Measurements from ENCODE around the gene RAPGEF2.

Gene RAPGEF2

GRCh38 chr4:159237975-159238374 lies 135.1 kb downstream of the RAPGEF2 start:
- TF ChIP-seq MZF1 (tag by site-specific recombination; IDR thresholded peaks at IDR 0.05; ENCODE audit: borderline replicate concordance) (no peak), BCL11B (tag by site-specific recombination; IDR thresholded peaks at IDR 0.05; ENCODE audit: low read depth) (no peak), ZNF654 (tag by site-specific recombination; IDR thresholded peaks at IDR 0.05; ENCODE audit: low read depth) (no peak), CTCF (tag by site-specific recombination; IDR thresholded peaks at IDR 0.05) (no peak), ZNF266 (tag by site-specific recombination; IDR thresholded peaks at IDR 0.05; ENCODE audit: low read depth) (no peak), IKZF3 (tag by site-specific recombination; IDR thresholded peaks at IDR 0.05) (no peak), OVOL3 (tag by site-specific recombination; IDR thresholded peaks at IDR 0.05) (no peak), ZBTB17 (tag by site-specific recombination; IDR thresholded peaks at IDR 0.05) (no peak), ZNF529 (tag by site-specific recombination; IDR thresholded peaks at IDR 0.05; ENCODE audit: insufficient replicate concordance) (no peak), ZNF701 (tag by site-specific recombination; IDR thresholded peaks at IDR 0.05) (no peak), TSHZ1 (tag by site-specific recombination; IDR thresholded peaks at IDR 0.05; ENCODE audit: borderline replicate concordance) (no peak)
- no peaks in the 10 kb centered on the region for H3K9me3 ChIP-seq (ENCODE audit: control insufficient read depth, insufficient read depth, low read depth, low read length)
- no peak overlapping the region for H3K27ac ChIP-seq (ENCODE audit: extremely low read depth, low read depth, low read length)
- ChIA-PET CTCF (interaction anchor here (0.8 kb wide), 1 partner anchor 64 kb away, joined by 3 read pairs; no protein-coding TSS in a partner anchor), POLR2A (no interaction called here)
- no peaks in the 10 kb centered on the region for H3K36me3 ChIP-seq (ENCODE audit: control insufficient read depth in 2 of 2, insufficient read depth in 1 of 2, low read length in 2 of 2)
- H3K4me1 ChIP-seq (ENCODE audit: control insufficient read depth, insufficient read depth, low read length), result no peaks in the 10 kb centered on the region
- no peak overlapping the region for H3K4me3 ChIP-seq (ENCODE audit: low read depth, low read length)

DNA sequence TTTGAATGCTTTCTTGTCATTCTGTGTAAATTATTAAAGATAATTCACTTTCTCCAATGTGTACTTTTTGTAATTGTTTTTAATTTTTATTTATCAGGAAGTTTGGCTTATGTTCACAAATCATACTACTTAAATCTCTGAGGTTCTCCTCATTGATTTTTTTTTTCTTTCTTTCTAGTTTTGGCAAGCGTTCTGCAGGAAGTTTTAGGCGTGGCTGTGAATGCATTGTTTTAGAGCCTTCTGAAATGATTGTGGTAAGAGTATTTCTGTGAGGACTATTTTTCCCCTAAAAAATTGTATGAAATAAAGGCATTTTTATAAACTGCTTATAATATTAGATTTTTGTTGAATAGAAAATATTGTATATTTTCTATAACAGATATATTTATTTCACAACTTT lies 135.8 kb downstream of the RAPGEF2 start:
- ChIA-PET POLR2A (no interaction called here), CTCF (no interaction called here)
- Histone ChIP-seq H3K4me1 (ENCODE audit: control insufficient read depth, insufficient read depth, low read length) (no peaks in the 10 kb centered on the region), H3K36me3 (ENCODE audit: control insufficient read depth in 2 of 2, insufficient read depth in 1 of 2, low read length in 2 of 2) (peaks cover 0 to 3% of the 10 kb centered on the region in 2 experiments; a peak in 1 of 3 replicates), H3K27ac (ENCODE audit: extremely low read depth, low read depth, low read length) (no peak overlapping the region), H3K9me3 (ENCODE audit: control insufficient read depth, insufficient read depth, low read depth, low read length) (no peaks in the 10 kb centered on the region), H3K4me3 (ENCODE audit: low read depth, low read length) (no peak overlapping the region)
- TF ChIP-seq ZBTB17 (tag by site-specific recombination; IDR thresholded peaks at IDR 0.05) (no peak), ZBTB20 (tag by site-specific recombination; IDR thresholded peaks at IDR 0.05) (no peak), ZNF112 (tag by site-specific recombination; IDR thresholded peaks at IDR 0.05) (no peak), ZNF600 (tag by site-specific recombination; IDR thresholded peaks at IDR 0.05) (no peak), CTCF (tag by site-specific recombination; IDR thresholded peaks at IDR 0.05) (no peak), REPIN1 (tag by site-specific recombination; IDR thresholded peaks at IDR 0.05; ENCODE audit: low read depth) (no peak), ZNF791 (tag by site-specific recombination; IDR thresholded peaks at IDR 0.05) (no peak), HOXD13 (CRISPR knock-in tag; IDR thresholded peaks at IDR 0.05; ENCODE audit: borderline replicate concordance) (no peak), ZNF621 (tag by site-specific recombination; IDR thresholded peaks at IDR 0.05) (no peak)
- TF ChIP-seq, protein P1, sequence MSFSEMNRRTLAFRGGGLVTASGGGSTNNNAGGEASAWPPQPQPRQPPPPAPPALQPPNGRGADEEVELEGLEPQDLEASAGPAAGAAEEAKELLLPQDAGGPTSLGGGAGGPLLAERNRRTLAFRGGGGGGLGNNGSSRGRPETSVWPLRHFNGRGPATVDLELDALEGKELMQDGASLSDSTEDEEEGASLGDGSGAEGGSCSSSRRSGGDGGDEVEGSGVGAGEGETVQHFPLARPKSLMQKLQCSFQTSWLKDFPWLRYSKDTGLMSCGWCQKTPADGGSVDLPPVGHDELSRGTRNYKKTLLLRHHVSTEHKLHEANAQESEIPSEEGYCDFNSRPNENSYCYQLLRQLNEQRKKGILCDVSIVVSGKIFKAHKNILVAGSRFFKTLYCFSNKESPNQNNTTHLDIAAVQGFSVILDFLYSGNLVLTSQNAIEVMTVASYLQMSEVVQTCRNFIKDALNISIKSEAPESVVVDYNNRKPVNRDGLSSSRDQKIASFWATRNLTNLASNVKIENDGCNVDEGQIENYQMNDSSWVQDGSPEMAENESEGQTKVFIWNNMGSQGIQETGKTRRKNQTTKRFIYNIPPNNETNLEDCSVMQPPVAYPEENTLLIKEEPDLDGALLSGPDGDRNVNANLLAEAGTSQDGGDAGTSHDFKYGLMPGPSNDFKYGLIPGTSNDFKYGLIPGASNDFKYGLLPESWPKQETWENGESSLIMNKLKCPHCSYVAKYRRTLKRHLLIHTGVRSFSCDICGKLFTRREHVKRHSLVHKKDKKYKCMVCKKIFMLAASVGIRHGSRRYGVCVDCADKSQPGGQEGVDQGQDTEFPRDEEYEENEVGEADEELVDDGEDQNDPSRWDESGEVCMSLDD (tag by site-specific recombination; IDR thresholded peaks at IDR 0.05), result no peak
- TF ChIP-seq, protein P2, sequence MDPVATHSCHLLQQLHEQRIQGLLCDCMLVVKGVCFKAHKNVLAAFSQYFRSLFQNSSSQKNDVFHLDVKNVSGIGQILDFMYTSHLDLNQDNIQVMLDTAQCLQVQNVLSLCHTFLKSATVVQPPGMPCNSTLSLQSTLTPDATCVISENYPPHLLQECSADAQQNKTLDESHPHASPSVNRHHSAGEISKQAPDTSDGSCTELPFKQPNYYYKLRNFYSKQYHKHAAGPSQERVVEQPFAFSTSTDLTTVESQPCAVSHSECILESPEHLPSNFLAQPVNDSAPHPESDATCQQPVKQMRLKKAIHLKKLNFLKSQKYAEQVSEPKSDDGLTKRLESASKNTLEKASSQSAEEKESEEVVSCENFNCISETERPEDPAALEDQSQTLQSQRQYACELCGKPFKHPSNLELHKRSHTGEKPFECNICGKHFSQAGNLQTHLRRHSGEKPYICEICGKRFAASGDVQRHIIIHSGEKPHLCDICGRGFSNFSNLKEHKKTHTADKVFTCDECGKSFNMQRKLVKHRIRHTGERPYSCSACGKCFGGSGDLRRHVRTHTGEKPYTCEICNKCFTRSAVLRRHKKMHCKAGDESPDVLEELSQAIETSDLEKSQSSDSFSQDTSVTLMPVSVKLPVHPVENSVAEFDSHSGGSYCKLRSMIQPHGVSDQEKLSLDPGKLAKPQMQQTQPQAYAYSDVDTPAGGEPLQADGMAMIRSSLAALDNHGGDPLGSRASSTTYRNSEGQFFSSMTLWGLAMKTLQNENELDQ (tag by site-specific recombination; IDR thresholded peaks at IDR 0.05; ENCODE audit: low read depth), result no peak
- TF ChIP-seq, protein P3, sequence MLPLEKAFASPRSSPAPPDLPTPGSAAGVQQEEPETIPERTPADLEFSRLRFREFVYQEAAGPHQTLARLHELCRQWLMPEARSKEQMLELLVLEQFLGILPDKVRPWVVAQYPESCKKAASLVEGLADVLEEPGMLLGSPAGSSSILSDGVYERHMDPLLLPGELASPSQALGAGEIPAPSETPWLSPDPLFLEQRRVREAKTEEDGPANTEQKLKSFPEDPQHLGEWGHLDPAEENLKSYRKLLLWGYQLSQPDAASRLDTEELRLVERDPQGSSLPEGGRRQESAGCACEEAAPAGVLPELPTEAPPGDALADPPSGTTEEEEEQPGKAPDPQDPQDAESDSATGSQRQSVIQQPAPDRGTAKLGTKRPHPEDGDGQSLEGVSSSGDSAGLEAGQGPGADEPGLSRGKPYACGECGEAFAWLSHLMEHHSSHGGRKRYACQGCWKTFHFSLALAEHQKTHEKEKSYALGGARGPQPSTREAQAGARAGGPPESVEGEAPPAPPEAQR (tag by site-specific recombination; IDR thresholded peaks at IDR 0.05), result no peak

Data from HEK293 (cell line).